GM19238 (cell line): ENCODE measurements around the gene INMT.

ENCODE experiments used
- DNase-seq: peaks from one replicate; pipeline ENCODE4 v3.0.0; 2011; ENCODE audit warnings: low spot score; ENCODE audit not compliant: insufficient read length

INMT gene

GRCh38 chr7:30727061-30727945, 24.6 kb upstream of the INMT start:
- peak; percentile 40 for DNase-seq

- DNase-seq, result no peak
Observed at GRCh38 chr7:30728591-30729100, 23.3 kb upstream of the INMT start.

GRCh38 chr7:30729642-30730041, 22.3 kb upstream of the INMT start:
- DNase-seq, result no peak

- DNase-seq, result no peak
Observed at GRCh38 chr7:30730097-30730496, 21.8 kb upstream of the INMT start.

GRCh38 chr7:30730996-30731395, 20.9 kb upstream of the INMT start:
- DNase-seq, result no peak

GRCh38 chr7:30731581-30731980, 20.4 kb upstream of the INMT start:
- DNase-seq, result no peak

GRCh38 chr7:30732606-30733005, 19.3 kb upstream of the INMT start:
- DNase-seq, result no peak

- no peak for DNase-seq
Observed at GRCh38 chr7:30733216-30733615, 18.7 kb upstream of the INMT start.

- DNase-seq, result no peak
Observed at GRCh38 chr7:30733691-30734090, 18.2 kb upstream of the INMT start.

GRCh38 chr7:30734497-30734896, 17.4 kb upstream of the INMT start:
- DNase-seq, result no peak

GRCh38 chr7:30735631-30736030, 16.3 kb upstream of the INMT start:
- DNase-seq, result no peak

- DNase-seq, result no peak
Observed at GRCh38 chr7:30736291-30736690, 15.6 kb upstream of the INMT start.

- DNase-seq, result no peak
Observed at GRCh38 chr7:30738026-30738915, 13.7 kb upstream of the INMT start.

GRCh38 chr7:30739691-30740090, 12.2 kb upstream of the INMT start:
- no peak for DNase-seq

- DNase-seq, result peak; percentile 86
Observed at GRCh38 chr7:30740417-30741181, 11.3 kb upstream of the INMT start.

- DNase-seq, result no peak
Observed at GRCh38 chr7:30741289-30741688, 10.6 kb upstream of the INMT start.

- no peak for DNase-seq
Observed at GRCh38 chr7:30743371-30744074, 8.4 kb upstream of the INMT start.

GRCh38 chr7:30744075-30744417, 7.9 kb upstream of the INMT start:
- DNase-seq, result no peak

GRCh38 chr7:30745261-30745941, 6.5 kb upstream of the INMT start:
- no peak for DNase-seq

GRCh38 chr7:30750010-30750409, 1.9 kb upstream of the INMT start:
- DNase-seq, result no peak
